Measurements from ENCODE around the gene ITSN2. TPM values are rescaled to one million over a fixed set of nuclear protein-coding genes. Genes with fewer than 3 reads are reported as not detected.

The ITSN2 gene
- total RNA-seq, 1 donor from 2014 or later = 68.2 TPM

- DNase-seq = peak; percentile 9
These were observed 185.5 kb downstream of the ITSN2 start, which contains the start of gene FAM228A for GRCh38 chr2:24174851-24175277. Gene FAM228A (plus strand): TSS chr2:24175053. CDS start chr2:24175481, 428 bp downstream.

- DNase-seq = no peak
These were observed 191.3 kb downstream of the ITSN2 start for GRCh38 chr2:24169023-24169422.

- peak; percentile 46 for DNase-seq
These were observed 195.8 kb downstream of the ITSN2 start for GRCh38 chr2:24164416-24164973.

- no peak for DNase-seq
These were observed 196.7 kb downstream of the ITSN2 start for GRCh38 chr2:24163601-24164000.

- no peak for DNase-seq
These were observed 197.2 kb downstream of the ITSN2 start for GRCh38 chr2:24163186-24163585.

GRCh38 chr2:24162494-24162893 lies 197.8 kb downstream of the ITSN2 start:
- DNase-seq = no peak

- DNase-seq = no peak
These were observed 199.6 kb downstream of the ITSN2 start for GRCh38 chr2:24160761-24161160.

DNA sequence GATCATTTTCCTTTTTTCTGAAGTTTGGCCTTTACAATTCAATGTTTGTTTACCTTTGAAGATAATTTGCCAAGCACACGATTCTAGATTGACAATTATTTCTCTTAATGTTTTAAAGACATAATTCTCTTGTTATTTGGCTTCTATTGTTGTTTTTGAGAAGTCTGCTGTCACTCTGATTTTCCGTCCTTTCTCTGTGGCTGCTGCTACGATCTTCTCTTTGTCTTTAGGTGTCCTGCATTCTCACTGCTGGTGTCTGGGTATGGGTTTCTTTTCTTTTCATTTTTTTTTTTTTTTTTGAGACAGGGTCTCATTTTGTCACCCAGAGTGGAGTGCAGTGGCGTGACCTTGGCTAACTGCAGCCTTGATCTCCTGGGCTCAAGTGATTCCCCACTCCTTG lies 200.6 kb downstream of the ITSN2 start:
- no peak for DNase-seq

GRCh38 chr2:24158131-24158530 lies 202.2 kb downstream of the ITSN2 start:
- no peak for DNase-seq

DNA sequence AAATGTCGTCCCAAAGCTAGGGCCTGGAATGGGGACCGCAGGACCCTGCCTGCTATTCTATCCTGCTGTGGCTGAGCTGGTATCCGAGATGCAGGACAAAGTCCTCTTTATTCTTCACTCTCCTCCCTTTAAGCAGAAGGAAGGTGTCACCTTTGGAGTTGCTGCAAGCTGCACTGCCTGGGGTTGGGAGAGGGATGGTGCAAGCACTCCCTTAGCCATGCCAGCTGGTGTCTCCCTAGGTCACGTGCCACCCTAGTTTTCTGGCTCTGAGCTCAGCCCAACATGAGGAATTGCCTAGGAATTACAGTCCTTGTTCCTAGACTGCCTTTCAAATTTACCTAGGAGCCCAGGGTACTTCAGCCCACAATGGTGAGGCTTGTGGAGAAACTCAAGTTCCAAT lies 206.9 kb downstream of the ITSN2 start:
- DNase-seq = no peak

Other genes starting within 250 kb of the ITSN2 start
- 0.23 and 1.7 TPM in 2 replicates for gene PFN4, start 237.2 kb downstream of the ITSN2 start, total RNA-seq
- 5.2 and 11.6 TPM in 2 replicates for gene FAM228B, start 237.1 kb downstream of the ITSN2 start, total RNA-seq
- 0.28 TPM in 1 of 2 replicates, not detected in the other for gene FAM228A, start 185.5 kb downstream of the ITSN2 start, total RNA-seq
- gene NCOA1, start 130.7 kb upstream of the ITSN2 start, total RNA-seq = 12.8 and 13.1 TPM in 2 replicates